H1 (cell line): Measurements from ENCODE around the gene RPS6KA5. TPM values are rescaled to one million over a fixed set of nuclear protein-coding genes. Genes with fewer than 3 reads are reported as not detected.

Experiments used
- CTCF ChIA-PET: fragments of 300-600 bp; sonication (Branson Sonifier 250); formaldehyde crosslinking; loops from one replicate; lab custom pipeline; 2021; ENCODE audit not compliant: partially characterized antibody; lab: Charles Lee
- POLR2A ChIA-PET: fragments of 300-600 bp; sonication (Branson Sonifier 250); formaldehyde crosslinking; loops from one replicate; lab custom pipeline; 2021; ENCODE audit warnings: inconsistent platforms; ENCODE audit not compliant: partially characterized antibody; lab: Charles Lee
- DNase-seq, 2 experiments: peaks; one replicate each; pipeline versions ENCODE4 v3.0.0 to v3.0.0-alpha.2; 2010 to 2022; ENCODE audit warnings: low spot score in 2 of 2, low read depth in 1 of 2, mixed read lengths in 1 of 2
- FAIRE-seq: peaks from 2 replicates; lab custom pipeline; 2011; peaks lifted over from hg19 to GRCh38; lab: Jason Lieb, UNC
- H2AFZ ChIP-seq: 2 replicates; pipeline ENCODE4 v1.8.1; 2012; ENCODE audit warnings: low read length, inconsistent platforms
- H2AK5ac ChIP-seq: 2 replicates; pipeline ENCODE4 v1.6.1; 2013; ENCODE audit warnings: low read depth, low read length
- H2BK120ac ChIP-seq: replicated peaks from 2 replicates; pipeline ENCODE3; 2013; ENCODE audit warnings: low read depth, low read length, inconsistent platforms
- H2BK12ac ChIP-seq: 2 replicates; pipeline ENCODE4 v1.6.1; 2013; ENCODE audit warnings: low read depth, low read length
- H2BK15ac ChIP-seq: 2 replicates; pipeline ENCODE4 v1.6.1; 2013; ENCODE audit warnings: low read length
- H2BK20ac ChIP-seq: 2 replicates; pipeline ENCODE4 v1.6.1; 2013; ENCODE audit warnings: low read length
- H2BK5ac ChIP-seq: 2 replicates; pipeline ENCODE4 v1.6.1; 2013; ENCODE audit warnings: low read depth, low read length
- H3K14ac ChIP-seq: 2 replicates; pipeline ENCODE4 v1.6.1; 2013; ENCODE audit warnings: inconsistent platforms; ENCODE audit not compliant: insufficient read length
- H3K18ac ChIP-seq: 2 replicates; pipeline ENCODE4 v1.6.1; 2013; ENCODE audit warnings: low read length; ENCODE audit errors: extremely low read depth
- H3K23ac ChIP-seq: 2 replicates; pipeline ENCODE4 v1.6.1; 2013; ENCODE audit warnings: inconsistent platforms; ENCODE audit not compliant: insufficient read length
- H3K23me2 ChIP-seq: 2 replicates; pipeline ENCODE4 v1.6.1; 2013; ENCODE audit warnings: low read depth, low read length
- H3K27ac ChIP-seq: 2 replicates; pipeline ENCODE4 v1.6.1; 2011; ENCODE audit warnings: low read depth, low read length, inconsistent platforms
- H3K27me3 ChIP-seq, 4 experiments: replicated peaks in 1 of 4; 1 replicate in 1 of 4; 2 replicates in 3 of 4; pipeline versions ENCODE4 v1.6.1 to v1.8.1; 2011 to 2013; ENCODE audit warnings: low read length in 3 of 4, mild to moderate bottlenecking in 3 of 4, inconsistent platforms in 2 of 4, mixed read lengths in 2 of 4, moderate library complexity in 1 of 4; ENCODE audit not compliant: control insufficient read depth in 3 of 4, insufficient read depth in 3 of 4; ENCODE audit errors: extremely low read depth in 1 of 4
- H3K36me3 ChIP-seq, 4 experiments: 2 replicates each; pipeline versions ENCODE4 v1.6.1 to v1.8.1; 2011 to 2013; ENCODE audit warnings: mild to moderate bottlenecking in 4 of 4, low read length in 3 of 4, moderate library complexity in 2 of 4, control low read depth in 1 of 4, inconsistent platforms in 1 of 4; ENCODE audit not compliant: insufficient read depth in 4 of 4, control insufficient read depth in 2 of 4
- H3K4ac ChIP-seq: replicated peaks from 2 replicates; pipeline ENCODE3; 2013; ENCODE audit warnings: low read length, low read depth, mixed read lengths, inconsistent platforms; ENCODE audit not compliant: insufficient read length
- H3K4me1 ChIP-seq, 4 experiments: replicated peaks in 1 of 4; 1 replicate in 1 of 4; 2 replicates in 3 of 4; pipeline versions ENCODE4 v1.6.1 to v1.8.1; 2011 to 2013; ENCODE audit warnings: low read length in 3 of 4, inconsistent platforms in 2 of 4, mixed read lengths in 1 of 4; ENCODE audit not compliant: insufficient read depth in 4 of 4, control insufficient read depth in 3 of 4
- H3K4me2 ChIP-seq, 2 experiments: 2 replicates each; pipeline versions ENCODE4 v1.6.1 to v1.8.1; 2011 to 2013; ENCODE audit warnings: low read depth in 2 of 2, low read length in 2 of 2, control low read depth in 1 of 2, inconsistent platforms in 1 of 2, mild to moderate bottlenecking in 1 of 2; ENCODE audit not compliant: insufficient read depth in 1 of 2
- H3K4me3 ChIP-seq, 4 experiments: fragments of 200-600, 300-600 bp in 1 of 4; sonication (generic), shearing (Covaris generic), sonication (Bioruptor Twin) in 1 of 4; 2 replicates each; pipeline versions ENCODE4 v1.5.1 to v1.8.1; 2011 to 2016; ENCODE audit warnings: low read length in 4 of 4, low read depth in 3 of 4, control low read depth in 2 of 4, inconsistent platforms in 2 of 4, mild to moderate bottlenecking in 2 of 4, mixed read lengths in 1 of 4, moderate library complexity in 1 of 4; ENCODE audit not compliant: insufficient read depth in 2 of 4; ENCODE audit errors: extremely low read depth in 1 of 4
- H3K56ac ChIP-seq: replicated peaks from 2 replicates; pipeline ENCODE3; 2013; ENCODE audit warnings: low read depth, mild to moderate bottlenecking, mixed read lengths, low read length, inconsistent platforms; ENCODE audit not compliant: insufficient read length
- H3K79me1 ChIP-seq: 2 replicates; pipeline ENCODE4 v1.6.1; 2013; ENCODE audit warnings: low read depth, low read length, control low read depth
- H3K79me2 ChIP-seq, 2 experiments: 2 replicates each; pipeline versions ENCODE4 v1.6.1 to v1.8.1; 2012 to 2013; ENCODE audit warnings: low read length in 2 of 2, mild to moderate bottlenecking in 2 of 2, inconsistent platforms in 1 of 2; ENCODE audit not compliant: insufficient read depth in 2 of 2, control insufficient read depth in 1 of 2
- H3K9ac ChIP-seq, 4 experiments: replicated peaks in 1 of 4; 1 replicate in 1 of 4; 2 replicates in 3 of 4; pipeline versions ENCODE4 v1.6.1 to v1.8.1; 2011 to 2013; ENCODE audit warnings: low read depth in 3 of 4, low read length in 3 of 4, control low read depth in 2 of 4, mild to moderate bottlenecking in 2 of 4, moderate library complexity in 2 of 4, inconsistent platforms in 1 of 4; ENCODE audit errors: extremely low read depth in 1 of 4
- H3K9me3 ChIP-seq, 2 experiments: 2 replicates each; pipeline versions ENCODE4 v1.6.1 to v1.8.1; 2012 to 2013; ENCODE audit warnings: mild to moderate bottlenecking in 2 of 2, moderate library complexity in 2 of 2, control low read depth in 1 of 2, inconsistent platforms in 1 of 2, low read depth in 1 of 2, low read length in 1 of 2, mixed read lengths in 1 of 2; ENCODE audit not compliant: insufficient read depth in 2 of 2
- H4K20me1 ChIP-seq, 2 experiments: replicated peaks in 1 of 2; 2 replicates each; pipeline versions ENCODE3 to v1.8.1; 2011 to 2013; ENCODE audit warnings: inconsistent platforms in 2 of 2, low read length in 2 of 2, mild to moderate bottlenecking in 1 of 2; ENCODE audit not compliant: insufficient read depth in 2 of 2, control insufficient read depth in 1 of 2
- H4K5ac ChIP-seq: 2 replicates; pipeline ENCODE4 v1.6.1; 2013; ENCODE audit warnings: low read length, low read depth, mixed read lengths, inconsistent platforms; ENCODE audit not compliant: insufficient read length
- H4K8ac ChIP-seq: 2 replicates; pipeline ENCODE4 v1.8.0; 2013; ENCODE audit warnings: mild to moderate bottlenecking, moderate library complexity, low read length, inconsistent platforms; ENCODE audit not compliant: insufficient read depth; ENCODE audit errors: extremely low read depth
- H4K91ac ChIP-seq: replicated peaks from 2 replicates; pipeline ENCODE3; 2013; ENCODE audit warnings: low read length, mixed read lengths, inconsistent platforms; ENCODE audit not compliant: insufficient read length
- CHD1 ChIP-seq: IDR thresholded peaks from 2 replicates; pipeline ENCODE4 v1.6.1; 2012; ENCODE audit warnings: low read depth, low read length, improper control_type of control experiment
- KDM1A ChIP-seq: fragments of 200-600, 300-600 bp; sonication (generic); IDR thresholded peaks from 2 replicates; pipeline ENCODE4 v1.7.1; 2016; ENCODE audit warnings: mild to moderate bottlenecking, low read length, borderline replicate concordance
- NANOG ChIP-seq: IDR thresholded peaks from 2 replicates; pipeline ENCODE4 v1.6.1; 2011; ENCODE audit warnings: low read length, low read depth, mild to moderate bottlenecking, inconsistent platforms; ENCODE audit not compliant: insufficient read depth, poor library complexity, severe bottlenecking
- RAD21 ChIP-seq, 2 experiments: IDR thresholded peaks in 1 of 2; conservative IDR thresholded peaks in 1 of 2; 2 replicates each; pipeline ENCODE4 v1.6.1; 2011; ENCODE audit warnings: low read depth in 2 of 2, low read length in 2 of 2, improper control_type of control experiment in 1 of 2, inconsistent platforms in 1 of 2, mild to moderate bottlenecking in 1 of 2, moderate library complexity in 1 of 2
- SIRT6 ChIP-seq: IDR thresholded peaks from one replicate; pipeline ENCODE4 v1.7.1; 2012; ENCODE audit warnings: low read length, inconsistent platforms
- USF2 ChIP-seq: IDR thresholded peaks from 2 replicates; pipeline ENCODE4 v1.6.1; 2011; ENCODE audit warnings: low read length, improper control_type of control experiment
- WGBS, 2 experiments: shearing (Covaris generic) in 1 of 2; methylation state at CpG; one replicate each; pipeline versions ENCODE4 v1.1.6 to v1.1.7; 2013 to 2015; ENCODE audit warnings: low lambda C conversion rate in 2 of 2, mixed read lengths in 2 of 2, inconsistent platforms in 1 of 2, low coverage in 1 of 2, missing lambda C conversion rate in 1 of 2; ENCODE audit not compliant: insufficient replicate concordance in 2 of 2, insufficient coverage in 1 of 2, insufficient read length in 1 of 2; ENCODE audit errors: extremely low coverage in 1 of 2, missing lambda C conversion rate in 1 of 2; 5-methylcytosine and 5-hydroxymethylcytosine counted together
- polyA plus RNA-seq, 7 experiments: library from polyadenylated mRNA; depleted of rRNA in 3 of 7; stranded (reverse) in 5 of 7; unstranded in 2 of 7; fragments of >200 nt in 5 of 7; fragments of 200-250 nt in 2 of 7; gene quantifications; 1 replicate in 5 of 7; 2 replicates in 1 of 7; 4 replicates in 1 of 7; pipeline versions ENCODE4 v1.2.1 to v1.2.3, GENCODE V29; 2011 to 2013; ENCODE audit warnings: missing spikeins in 2 of 7, mixed read lengths in 2 of 7
- total RNA-seq: library from RNA; stranded (reverse); fragmentation: NEBNext Ultra II Directional; extraction: Animal tissue kit (Norgen Biotek cat#: 25700); gene quantifications from 2 replicates; pipeline ENCODE4 v1.2.1, GENCODE V29; 2021

Gene RPS6KA5
- total and polyA plus RNA-seq, 2 of the 8 experiments (the other 6 are each of a cell fraction or from before 2014, with no cell fraction given), result 0.85 to 3.1 TPM

- Histone ChIP-seq H3K23ac (no peak overlapping the region), H3K27me3 (no peaks in the 10 kb centered on the region), H3K9me3 (no peaks in the 10 kb centered on the region), H2BK15ac (no peak overlapping the region), H3K27ac (no peak overlapping the region), H4K8ac (no peak overlapping the region), H3K4me2 (no peak overlapping the region), H3K9ac (no peak overlapping the region), H2AK5ac (no peak overlapping the region), H3K4me3 (no peak overlapping the region), H3K79me2 (no peaks in the 10 kb centered on the region), H3K23me2 (no peaks in the 10 kb centered on the region), H4K91ac (no peak overlapping the region), H3K4me1 (no peaks in the 10 kb centered on the region), H4K20me1 (no peaks in the 10 kb centered on the region), H2BK20ac (no peak overlapping the region), H3K79me1 (no peaks in the 10 kb centered on the region), H3K4ac (no peak overlapping the region), H3K14ac (no peak overlapping the region), H3K18ac (no peak overlapping the region), H2BK12ac (no peak overlapping the region)
- DNase-seq (no peak), FAIRE-seq (no peak)
- POLR2A ChIA-PET, result interaction anchor here (0.6 to 1.7 kb wide), 4 partner anchors 9 to 33 kb away, joined by 3 read pairs; partner anchors contain the start of gene DGLUCY
- WGBS, 2 experiments, result 90% methylated on average over 5 of the region's 5 CpGs; no CpG with 5 or more reads in 1 of the 2 experiments
- TF ChIP-seq RAD21 (IDR thresholded peaks at IDR 0.05 in 1 of 2, conservative IDR thresholded peaks at IDR 0.05 in 1 of 2; ENCODE audit: low read depth in 2 of 2, low read length in 2 of 2), result no peak
- no peak for TF ChIP-seq CHD1
- no peak for TF ChIP-seq KDM1A
- no peak for TF ChIP-seq SIRT6
- no peak for TF ChIP-seq NANOG
- TF ChIP-seq USF2, result no peak
- TF ChIP-seq, all 59 proteins: peak for 0
- no peak overlapping the region for H2BK5ac ChIP-seq
- no peak overlapping the region for H2AFZ ChIP-seq
- no peak overlapping the region for H4K5ac ChIP-seq
- H3K56ac ChIP-seq, result no peak overlapping the region
- CTCF ChIA-PET, result interaction anchor here (1.5 kb wide), 2 partner anchors 16 to 51 kb away, joined by 3 to 4 read pairs; no protein-coding TSS in a partner anchor
- no peaks in the 10 kb centered on the region for H3K36me3 ChIP-seq
- no peak overlapping the region for H2BK120ac ChIP-seq
Measured at GRCh38 chr14:91088585-91089235, 28.3 kb upstream of the RPS6KA5 start.
